T-helper 17 cell (primary cell): ENCODE measurements around the gene AFF1. TPM values are rescaled to one million over a fixed set of nuclear protein-coding genes. Genes with fewer than 3 reads are reported as not detected.
"Not testable (repeated sequence)": the region's sequence is repeated elsewhere in the genome, so short reads cannot be mapped to it uniquely, and the experiment has no call there.

Source experiments
- ATAC-seq: fragments of 150-1000 bp; cut with Tn5 transposase; 2 replicates; pipeline ENCODE4 v1.10.0; 2021; ENCODE audit warnings: mild to moderate bottlenecking, moderate library complexity
- DNase-seq, 3 donors: peaks; one replicate each; pipeline versions ENCODE4 v3.0.0 to v3.0.0-alpha.2; 2020 to 2021
- H3K9me3 ChIP-seq: one replicate; pipeline ENCODE4 v1.7.0; 2013; ENCODE audit warnings: low read length, mild to moderate bottlenecking; ENCODE audit not compliant: control insufficient read depth, poor library complexity, severe bottlenecking
- H3K27ac Mint-ChIP-seq: one replicate; pipeline ENCODE4 v1.8.0; 2022; ENCODE audit warnings: mild to moderate bottlenecking, moderate library complexity, mixed read lengths
- H3K27me3 Mint-ChIP-seq: one replicate; pipeline ENCODE4 v1.8.0; 2022; ENCODE audit warnings: mixed read lengths
- H3K36me3 Mint-ChIP-seq: one replicate; pipeline ENCODE4 v1.8.0; 2022; ENCODE audit warnings: low read depth, mixed read lengths
- H3K4me1 Mint-ChIP-seq: one replicate; pipeline ENCODE4 v1.8.0; 2022; ENCODE audit warnings: mild to moderate bottlenecking, mixed read lengths
- H3K4me3 Mint-ChIP-seq: one replicate; pipeline ENCODE4 v1.8.0; 2022; ENCODE audit warnings: mild to moderate bottlenecking, moderate library complexity, mixed read lengths
- total RNA-seq, 4 donors: library from RNA in 2 of 4; stranded (reverse) in 2 of 4; gene quantifications; one replicate each; pipeline ENCODE4 v1.2.3 and lab custom pipeline; 2022 to 2026

Gene AFF1
- total RNA-seq, 2 donors from 2014 or later, result 105 to 121 TPM

DNA sequence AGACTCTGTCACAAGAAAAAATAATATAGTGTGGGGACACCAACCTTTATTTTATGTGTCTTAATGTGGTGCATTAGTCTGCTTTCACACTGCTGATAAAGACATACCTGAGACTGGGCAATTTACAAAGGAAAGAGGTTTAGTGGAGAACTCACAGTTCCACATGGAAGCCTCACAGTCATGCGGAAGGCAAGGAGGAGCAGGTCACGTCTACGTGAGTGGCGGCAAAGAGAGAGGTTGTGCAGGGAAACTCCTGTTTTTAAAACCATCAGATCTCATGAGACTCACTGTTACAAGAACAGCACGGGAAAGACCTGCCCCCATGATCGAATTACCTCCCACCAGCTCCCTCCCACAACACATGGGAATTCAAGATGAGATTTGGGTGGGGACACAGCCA is 130.2 kb downstream of the AFF1 start:
- ATAC-seq, result no peak
- peaks cover 29% of the 10 kb centered on the region for H3K4me1 Mint-ChIP-seq
- H3K4me3 Mint-ChIP-seq, result no peak overlapping the region

DNA sequence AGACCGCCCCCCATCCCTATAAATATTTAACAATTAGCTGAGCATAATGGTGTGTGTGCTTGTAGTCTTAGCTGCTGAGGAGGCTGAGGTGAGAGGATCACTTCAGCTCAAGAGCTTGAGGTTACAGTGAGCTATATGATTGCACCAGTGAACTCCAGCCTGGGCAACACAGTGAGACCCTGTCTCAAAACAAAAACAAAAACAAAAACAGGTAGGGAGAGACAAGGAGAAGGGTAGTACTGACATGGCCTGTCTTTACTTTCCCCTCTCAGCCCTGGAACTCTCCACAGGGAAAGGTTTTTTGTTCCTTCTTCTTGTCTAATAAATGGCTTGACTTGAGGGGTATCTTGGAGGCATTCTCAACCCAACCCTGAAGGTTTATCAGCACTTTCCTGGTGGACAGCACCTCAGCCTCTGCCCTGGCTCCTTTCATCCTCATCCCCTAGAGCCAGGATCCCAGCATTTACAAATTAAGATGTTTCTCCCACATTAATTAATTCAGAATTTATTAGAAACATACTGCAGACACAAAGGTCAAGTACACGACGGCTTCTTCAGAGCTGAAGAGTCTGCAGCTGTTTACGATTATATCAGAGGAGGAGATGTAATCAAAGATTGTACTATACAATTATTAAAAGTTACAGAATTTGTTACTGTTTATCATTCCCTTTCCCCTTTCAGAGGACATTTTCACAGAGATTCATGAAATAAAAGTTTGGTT is 131.8 kb downstream of the AFF1 start:
- ATAC-seq (no peak), DNase-seq (no peak)
- Mint-ChIP-seq H3K4me3 (no peak overlapping the region), H3K27me3 (no peaks in the 10 kb centered on the region), H3K27ac (peak overlapping the region; percentile 63), H3K36me3 (peaks cover under 1% of the 10 kb centered on the region), H3K4me1 (peaks cover 24% of the 10 kb centered on the region)
- H3K9me3 ChIP-seq, result no peaks in the 10 kb centered on the region

More for the DNA sequence above, 130.2 kb downstream of the AFF1 start:
- no peaks in the 10 kb centered on the region for H3K9me3 ChIP-seq
- peak overlapping the region; percentile 34 for H3K27ac Mint-ChIP-seq
- no peak for DNase-seq
- no peaks in the 10 kb centered on the region for H3K36me3 Mint-ChIP-seq
- no peaks in the 10 kb centered on the region for H3K27me3 Mint-ChIP-seq

DNA sequence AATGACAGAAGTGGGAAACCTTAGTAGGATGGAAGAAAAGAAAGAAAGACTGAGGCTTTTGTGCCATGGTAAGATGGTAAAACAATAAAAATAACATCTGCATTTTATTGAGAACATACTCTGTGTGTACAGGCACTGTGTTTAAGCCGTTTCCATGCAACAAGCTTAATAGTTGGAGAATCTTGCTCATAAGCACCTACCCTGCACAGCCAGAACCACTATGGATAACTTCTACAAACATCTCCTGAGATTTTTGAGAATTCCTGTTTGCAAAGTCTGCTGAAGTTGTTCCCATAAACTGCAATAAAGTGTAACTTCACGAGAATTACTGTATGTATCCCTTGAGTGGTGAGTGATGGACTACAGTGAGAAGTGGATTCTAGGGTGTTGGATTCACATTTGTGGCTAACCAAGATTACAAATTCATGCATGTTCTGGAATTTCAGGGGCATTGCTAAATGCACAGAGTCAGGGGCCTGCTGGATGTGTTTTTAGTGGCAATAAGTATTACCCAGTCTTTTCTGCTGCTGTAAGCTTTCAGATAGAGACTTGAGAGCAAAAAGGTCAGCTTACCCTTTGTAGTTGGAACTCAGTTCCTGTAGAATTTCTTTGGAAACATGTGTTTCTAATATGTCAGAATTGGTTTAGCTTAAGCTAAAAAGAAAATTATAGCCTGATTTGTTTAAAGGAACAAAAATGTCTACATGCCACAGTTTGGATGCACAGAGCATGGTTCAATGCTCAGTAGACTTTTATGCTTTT is 132.5 kb downstream of the AFF1 start:
- H3K36me3 Mint-ChIP-seq, result peaks cover 3% of the 10 kb centered on the region
- no peak overlapping the region for H3K4me3 Mint-ChIP-seq
- ATAC-seq, result no peak
- DNase-seq, result no peak
- no peaks in the 10 kb centered on the region for H3K27me3 Mint-ChIP-seq
- H3K4me1 Mint-ChIP-seq, result peaks cover 27% of the 10 kb centered on the region
- H3K27ac Mint-ChIP-seq, result peak overlapping the region; percentile 63
- H3K9me3 ChIP-seq, result no peaks in the 10 kb centered on the region

DNA sequence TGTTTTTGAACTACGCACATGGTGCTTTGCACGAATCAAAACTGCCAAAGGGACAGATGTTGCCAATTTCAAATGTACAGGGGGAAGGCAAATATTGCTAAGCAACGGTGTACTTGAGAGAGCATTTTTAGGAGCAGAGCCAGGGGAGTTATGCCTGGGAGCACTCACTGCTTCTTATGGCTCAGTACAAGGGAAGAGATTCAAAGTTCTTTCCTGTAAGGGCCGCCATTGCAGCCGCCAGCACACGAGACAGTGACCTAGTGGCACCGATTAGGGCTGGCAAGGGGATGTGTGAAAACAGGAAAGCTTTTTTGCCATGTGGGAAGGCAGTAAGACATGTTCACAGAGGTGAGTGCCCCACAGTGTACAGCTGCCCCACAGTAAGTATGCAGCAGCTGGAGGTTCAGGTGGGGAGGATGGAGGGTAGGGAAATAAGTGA is 133.8 kb downstream of the AFF1 start:
- ATAC-seq (no peak), DNase-seq (no peak)
- Mint-ChIP-seq H3K4me1 (peaks cover 31% of the 10 kb centered on the region), H3K27me3 (no peaks in the 10 kb centered on the region), H3K36me3 (peaks cover 3% of the 10 kb centered on the region), H3K27ac (no peak overlapping the region), H3K4me3 (no peak overlapping the region)
- no peaks in the 10 kb centered on the region for H3K9me3 ChIP-seq

DNA sequence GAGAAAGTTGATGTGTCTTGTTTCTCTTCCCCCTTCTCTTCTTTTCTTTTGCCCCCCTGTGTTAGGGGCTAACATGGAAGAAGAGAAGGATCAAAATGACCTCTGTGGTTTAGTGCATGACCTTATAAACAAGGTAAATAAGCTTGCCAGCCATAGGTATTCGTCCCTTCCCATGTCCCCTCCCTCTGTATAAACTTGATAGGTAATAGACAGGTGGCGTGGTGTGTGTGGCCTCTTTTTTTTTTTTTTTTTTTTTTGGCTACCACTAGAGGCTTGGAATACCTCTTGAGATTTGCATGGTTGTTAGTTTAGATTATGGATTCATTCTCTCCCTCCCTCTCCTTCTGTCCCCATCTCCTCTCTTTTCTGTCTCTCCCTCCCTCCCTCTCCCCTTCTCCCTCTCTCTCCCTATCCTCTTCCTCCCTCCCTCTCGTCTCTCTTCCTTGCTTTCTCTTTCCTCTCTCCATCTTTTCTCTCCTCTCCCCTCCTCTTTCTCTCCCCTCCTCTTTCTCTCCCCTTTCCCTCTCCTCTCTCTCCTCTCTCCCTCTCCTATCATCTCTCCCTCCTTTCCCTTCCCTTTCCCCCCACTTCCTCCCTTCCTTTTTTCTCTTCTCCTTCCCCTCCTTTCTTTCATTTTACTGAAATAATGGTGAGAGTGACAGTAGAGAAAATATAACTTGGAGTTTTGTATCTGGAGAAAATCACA is 134.4 kb downstream of the AFF1 start:
- ATAC-seq (no peak), DNase-seq (no peak)
- no peaks in the 10 kb centered on the region for H3K9me3 ChIP-seq
- Mint-ChIP-seq H3K36me3 (peaks cover 3% of the 10 kb centered on the region), H3K27me3 (no peaks in the 10 kb centered on the region), H3K27ac (peak overlapping the region; percentile 21), H3K4me3 (no peak overlapping the region), H3K4me1 (peaks cover 33% of the 10 kb centered on the region)

DNA sequence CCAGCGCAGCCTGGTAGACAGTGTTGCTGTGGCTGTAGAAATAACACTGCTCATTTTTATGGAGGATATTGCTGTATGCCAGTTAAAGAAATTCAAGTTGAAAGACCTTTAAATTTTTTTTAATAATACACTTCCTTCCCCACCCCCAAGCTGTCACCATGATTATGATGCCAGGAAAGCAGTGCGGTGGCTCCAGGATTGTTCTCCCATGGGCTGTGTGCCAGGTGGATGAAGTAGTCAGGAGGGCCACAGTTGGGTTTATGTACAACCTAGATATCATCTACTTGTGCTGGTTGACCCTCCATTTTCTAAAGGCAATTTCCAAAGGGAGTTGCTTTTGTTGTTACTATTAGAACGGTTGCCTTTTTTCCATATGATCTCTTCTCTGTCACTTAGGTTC is 136.6 kb downstream of the AFF1 start:
- no peak overlapping the region for H3K4me3 Mint-ChIP-seq
- H3K27ac Mint-ChIP-seq, result peak overlapping the region; percentile 24
- H3K4me1 Mint-ChIP-seq, result peaks cover 33% of the 10 kb centered on the region
- H3K9me3 ChIP-seq, result no peaks in the 10 kb centered on the region
- ATAC-seq (no peak), DNase-seq (no peak)
- no peaks in the 10 kb centered on the region for H3K27me3 Mint-ChIP-seq
- H3K36me3 Mint-ChIP-seq, result peaks cover 3% of the 10 kb centered on the region

DNA sequence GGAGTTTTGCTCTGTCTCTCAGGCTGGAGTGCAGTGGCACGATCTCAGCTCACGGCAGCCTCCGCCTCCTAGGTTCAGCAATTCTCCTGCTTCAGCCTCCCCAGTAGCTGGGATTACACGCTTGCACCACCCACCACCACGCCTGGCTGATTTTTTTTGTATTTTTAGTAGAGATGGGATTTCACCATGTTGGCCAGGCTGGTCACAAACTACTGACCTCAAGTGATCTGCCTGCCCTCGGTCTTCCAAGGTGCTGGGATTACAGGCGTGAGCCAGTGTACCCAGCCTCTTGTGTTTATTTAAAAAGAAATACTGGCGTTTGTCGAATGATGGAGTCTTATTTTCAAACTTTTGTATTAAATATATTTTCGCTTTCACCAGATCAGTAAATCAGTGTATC is 137.7 kb downstream of the AFF1 start:
- not testable (repeated sequence) for ATAC-seq, H3K9me3 ChIP-seq, H3K4me3 Mint-ChIP-seq, H3K36me3 Mint-ChIP-seq, DNase-seq, H3K27me3 Mint-ChIP-seq
- Mint-ChIP-seq H3K27ac (peak overlapping the region; percentile 94), H3K4me1 (peaks cover 33% of the 10 kb centered on the region)

DNA sequence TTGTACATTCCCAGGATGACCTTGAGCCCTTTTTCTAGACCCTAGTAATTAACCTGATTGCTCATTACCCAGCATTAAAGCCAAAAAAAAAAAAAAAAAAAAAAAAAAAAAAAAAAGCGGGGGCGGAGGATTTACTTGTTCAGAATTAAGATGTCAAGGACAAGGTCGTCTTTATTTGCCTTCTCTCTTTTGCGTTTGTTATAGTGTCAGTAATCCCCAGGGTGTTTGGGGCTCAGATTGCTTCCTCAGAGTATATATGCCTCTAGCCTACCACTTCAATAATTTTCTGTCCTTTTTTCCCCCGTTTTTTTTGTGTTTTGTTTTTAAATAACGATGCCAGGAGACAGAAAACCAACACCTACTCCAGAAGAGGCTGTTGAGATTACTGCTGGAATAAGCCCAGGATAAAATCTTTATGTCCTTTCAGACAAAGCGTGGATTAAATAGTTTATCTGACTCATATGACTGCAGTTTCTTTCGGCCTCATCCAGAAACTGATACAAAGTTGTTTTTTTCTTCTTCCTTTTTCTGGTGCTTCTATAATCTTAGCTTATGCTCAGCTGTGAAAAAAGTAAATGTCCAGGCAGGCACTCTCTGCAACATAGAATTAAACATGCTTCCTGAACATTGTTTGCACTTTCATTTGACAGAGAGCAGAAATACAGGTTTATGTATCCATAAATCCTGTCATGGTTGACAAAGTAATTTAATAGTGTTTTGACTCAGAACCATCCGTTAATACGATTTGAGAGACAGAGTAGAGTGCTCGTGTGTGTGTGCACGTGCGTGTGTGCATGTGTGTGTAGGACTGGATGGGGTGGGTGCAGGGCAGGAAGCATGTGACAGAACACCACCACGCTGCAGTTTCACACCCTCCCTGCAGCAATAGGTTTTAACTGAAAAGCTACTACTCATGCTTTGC is 138.6 kb downstream of the AFF1 start:
- Mint-ChIP-seq H3K36me3 (peaks cover 5% of the 10 kb centered on the region), H3K4me3 (peak overlapping the region; percentile 87), H3K4me1 (peaks cover 39% of the 10 kb centered on the region), H3K27ac (peak overlapping the region; percentile 94), H3K27me3 (no peaks in the 10 kb centered on the region)
- ATAC-seq (peak; percentile 92), DNase-seq (peak in 1 of 3 donors; percentile 12)
- H3K9me3 ChIP-seq, result no peaks in the 10 kb centered on the region

DNA sequence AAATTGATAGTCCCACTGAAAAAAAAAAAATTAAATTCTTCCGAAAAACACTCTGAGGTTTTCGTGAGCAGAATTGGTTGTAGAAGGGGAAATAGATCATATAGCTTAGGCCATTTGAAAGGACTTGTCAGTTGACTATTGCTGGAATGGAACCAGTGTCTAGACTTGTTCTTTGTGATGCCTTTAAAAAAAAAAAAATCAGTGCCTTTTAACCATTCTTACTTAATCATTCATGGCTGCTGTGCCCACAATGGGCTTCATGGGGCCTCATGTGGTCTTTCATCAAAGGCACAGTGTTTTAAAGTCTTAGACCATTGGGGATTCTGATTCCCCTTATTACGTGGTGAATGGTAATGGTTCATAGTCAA is 139.3 kb downstream of the AFF1 start:
- ATAC-seq (peak; percentile 17), DNase-seq (no peak)
- Mint-ChIP-seq H3K27me3 (no peaks in the 10 kb centered on the region), H3K27ac (peak overlapping the region; percentile 94), H3K36me3 (peaks cover 5% of the 10 kb centered on the region), H3K4me3 (peak overlapping the region; percentile 87), H3K4me1 (peaks cover 38% of the 10 kb centered on the region)
- H3K9me3 ChIP-seq, result no peaks in the 10 kb centered on the region

DNA sequence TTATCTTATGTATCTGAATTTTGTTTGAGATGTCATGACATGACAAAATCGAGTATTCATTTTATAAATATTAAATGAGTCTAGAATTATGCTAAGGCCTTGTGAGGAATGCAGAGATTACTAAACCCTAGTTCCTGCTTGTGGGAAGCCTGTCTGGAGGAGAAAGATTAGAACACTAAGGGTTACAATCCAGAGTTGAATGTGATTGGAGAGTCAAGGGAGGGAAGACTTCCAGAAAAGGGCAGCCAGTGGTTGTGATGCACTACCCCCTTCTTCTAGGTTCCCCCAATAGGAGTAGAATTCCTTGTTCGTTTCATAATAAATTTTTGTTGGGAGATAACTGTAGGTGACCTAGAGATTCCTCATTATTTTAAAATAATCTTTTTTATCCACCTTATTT is 141.1 kb downstream of the AFF1 start:
- no peaks in the 10 kb centered on the region for H3K9me3 ChIP-seq
- peaks cover 44% of the 10 kb centered on the region for H3K4me1 Mint-ChIP-seq
- ATAC-seq (no peak), DNase-seq (no peak)
- H3K36me3 Mint-ChIP-seq, result peaks cover 5% of the 10 kb centered on the region
- H3K4me3 Mint-ChIP-seq, result no peak overlapping the region
- peak overlapping the region; percentile 94 for H3K27ac Mint-ChIP-seq
- no peaks in the 10 kb centered on the region for H3K27me3 Mint-ChIP-seq

DNA sequence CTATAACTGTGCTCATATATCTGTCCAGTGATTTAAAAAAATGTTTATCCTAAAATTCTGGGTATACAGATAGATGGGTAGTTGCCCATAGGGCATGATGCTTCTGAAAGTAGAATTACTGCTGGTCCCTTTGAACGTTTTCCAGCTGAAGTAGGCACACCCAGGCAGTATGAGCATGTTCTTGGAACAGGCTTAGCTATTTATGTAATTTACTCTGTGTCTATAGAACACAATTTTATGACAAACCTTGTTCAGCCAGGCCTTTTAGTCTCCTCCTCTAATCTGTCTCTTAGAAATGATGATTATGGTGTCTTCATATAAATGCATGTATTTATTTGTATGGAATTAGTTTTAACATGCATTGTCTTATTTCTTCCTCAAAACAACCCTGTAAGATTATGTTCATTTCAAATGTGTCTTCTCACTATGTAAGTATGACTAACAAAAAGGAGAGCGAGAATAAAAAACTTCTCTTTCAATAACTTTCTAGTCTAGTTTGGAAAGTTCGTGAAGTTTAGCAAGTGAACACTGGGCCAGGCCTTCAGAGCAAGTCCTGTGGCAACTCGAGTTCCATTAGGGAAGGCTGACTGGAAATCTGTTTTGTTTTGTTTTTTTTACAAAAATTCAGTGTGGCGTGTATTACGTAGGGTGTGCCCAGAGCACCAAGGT is 142.0 kb downstream of the AFF1 start:
- Mint-ChIP-seq H3K27ac (peak overlapping the region; percentile 83), H3K27me3 (no peaks in the 10 kb centered on the region), H3K4me1 (peaks cover 45% of the 10 kb centered on the region), H3K4me3 (no peak overlapping the region), H3K36me3 (peaks cover 2% of the 10 kb centered on the region)
- no peaks in the 10 kb centered on the region for H3K9me3 ChIP-seq
- DNase-seq (no peak), ATAC-seq (no peak)

DNA sequence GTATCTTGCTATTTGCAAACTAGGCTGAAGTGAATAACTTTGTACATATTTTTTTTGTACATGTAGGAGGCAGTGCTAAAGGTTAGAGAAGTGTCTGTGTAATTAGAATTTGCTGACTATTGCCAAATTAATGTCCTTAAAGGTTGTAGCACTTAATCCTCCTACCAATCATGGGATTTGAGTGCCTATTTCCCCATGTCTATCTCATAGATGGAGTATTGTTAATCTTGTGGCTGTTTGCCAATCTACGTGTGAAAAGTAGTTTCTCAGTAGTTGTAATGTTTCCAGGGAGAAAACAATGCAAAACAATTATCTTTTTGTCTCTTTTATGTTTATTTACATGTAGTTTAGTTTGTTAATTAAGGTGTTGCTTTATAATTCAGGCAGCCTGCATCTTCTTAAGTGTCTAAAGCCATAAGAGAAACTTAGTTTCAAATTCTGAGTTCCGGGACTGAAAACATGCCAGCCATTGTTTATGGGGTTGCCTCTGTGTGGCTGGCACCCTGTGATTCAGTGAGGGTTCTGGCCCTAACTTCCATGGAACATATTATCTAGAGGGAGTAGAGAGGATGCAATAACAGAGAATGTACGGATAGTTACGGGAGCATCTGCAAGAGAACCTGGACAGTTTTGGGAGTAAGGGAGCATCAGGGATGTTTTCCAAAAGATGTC is 143.2 kb downstream of the AFF1 start:
- ATAC-seq, result no peak
- no peaks in the 10 kb centered on the region for H3K27me3 Mint-ChIP-seq

More for the DNA sequence above, 143.2 kb downstream of the AFF1 start:
- H3K9me3 ChIP-seq, result no peaks in the 10 kb centered on the region
- H3K27ac Mint-ChIP-seq, result peak overlapping the region; percentile 83
- H3K36me3 Mint-ChIP-seq, result peaks cover 2% of the 10 kb centered on the region
- no peak for DNase-seq
- peak overlapping the region; percentile 6 for H3K4me3 Mint-ChIP-seq
- H3K4me1 Mint-ChIP-seq, result peaks cover 43% of the 10 kb centered on the region
